Raji (cell line): ENCODE measurements around the gene EDIL3.

Experiments used
- POLR2A ChIP-seq: IDR thresholded peaks from 2 replicates; pipeline ENCODE4 v1.6.1; 2011; ENCODE audit warnings: low read depth, low read length, control low read depth; ENCODE audit not compliant: insufficient read depth

EDIL3 gene

DNA sequence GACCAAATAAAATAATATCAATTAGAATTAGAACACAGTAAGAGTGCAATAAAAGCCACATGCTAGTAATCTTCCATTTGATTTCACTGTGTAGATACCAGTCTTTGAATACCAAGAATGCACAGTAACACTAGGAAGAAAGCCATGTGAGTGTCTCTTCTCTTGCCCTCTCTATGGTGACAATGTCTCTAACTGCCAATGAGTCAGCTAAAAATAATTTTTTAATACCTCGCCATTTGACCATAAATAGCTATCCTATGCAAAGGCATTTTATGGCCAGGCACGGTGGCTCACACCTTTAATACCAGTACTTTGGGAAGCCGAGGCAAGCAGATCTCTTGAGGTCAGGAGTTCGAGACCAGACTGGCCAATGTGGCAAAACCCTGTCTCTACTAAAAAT, 30.6 kb downstream of the EDIL3 start:
- no peak for TF ChIP-seq POLR2A

- no peak for TF ChIP-seq POLR2A
Measured at GRCh38 chr5:84344788-84345187, 39.9 kb downstream of the EDIL3 start.

GRCh38 chr5:84343171-84343570, 41.5 kb downstream of the EDIL3 start:
- TF ChIP-seq POLR2A, result no peak

- TF ChIP-seq POLR2A, result no peak
Measured at GRCh38 chr5:84332106-84332505, 52.6 kb downstream of the EDIL3 start.

GRCh38 chr5:84327591-84327990, 57.1 kb downstream of the EDIL3 start:
- no peak for TF ChIP-seq POLR2A

DNA sequence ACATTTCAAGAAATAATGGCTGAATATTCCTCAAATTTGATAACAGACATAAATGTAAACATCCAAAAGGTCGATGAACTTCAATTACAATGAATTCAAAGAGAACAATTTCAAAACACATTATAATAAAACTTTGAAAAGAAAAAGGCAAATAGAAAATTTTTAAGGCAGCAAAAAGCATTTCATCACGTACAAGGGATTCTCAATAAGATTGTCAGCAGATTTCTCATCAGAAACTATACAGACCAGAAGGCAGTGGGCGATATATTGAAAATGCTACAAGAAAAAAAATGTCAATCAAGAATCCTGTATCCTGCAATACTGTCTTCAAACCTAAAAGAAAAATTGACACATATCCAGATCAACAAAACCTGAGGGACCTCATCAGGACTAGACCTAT, 62.0 kb downstream of the EDIL3 start:
- no peak for TF ChIP-seq POLR2A

- no peak for TF ChIP-seq POLR2A
Measured at GRCh38 chr5:84306601-84307000, 78.1 kb downstream of the EDIL3 start.

- no peak for TF ChIP-seq POLR2A
Measured at GRCh38 chr5:84304599-84304998, 80.1 kb downstream of the EDIL3 start.

DNA sequence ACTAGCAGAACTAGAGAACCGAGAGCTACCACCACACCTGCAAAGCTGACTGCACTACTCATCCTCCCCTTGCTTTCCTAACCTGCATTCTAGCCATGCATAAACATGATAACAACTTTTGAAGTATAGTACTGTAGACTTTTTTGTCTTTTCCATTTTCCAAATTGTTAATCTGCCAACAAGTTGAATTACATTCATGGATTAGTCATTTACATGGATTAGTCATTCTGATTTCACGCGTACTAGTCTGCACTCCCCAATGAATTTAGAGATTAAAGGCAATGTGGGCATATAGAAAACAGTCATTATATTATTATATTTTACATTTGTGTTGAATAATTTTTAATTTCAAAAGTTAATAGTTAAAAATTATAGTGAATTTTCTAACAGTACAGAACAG, 81.4 kb downstream of the EDIL3 start:
- no peak for TF ChIP-seq POLR2A

- no peak for TF ChIP-seq POLR2A
Measured at GRCh38 chr5:84301535-84301934, 83.1 kb downstream of the EDIL3 start.

DNA sequence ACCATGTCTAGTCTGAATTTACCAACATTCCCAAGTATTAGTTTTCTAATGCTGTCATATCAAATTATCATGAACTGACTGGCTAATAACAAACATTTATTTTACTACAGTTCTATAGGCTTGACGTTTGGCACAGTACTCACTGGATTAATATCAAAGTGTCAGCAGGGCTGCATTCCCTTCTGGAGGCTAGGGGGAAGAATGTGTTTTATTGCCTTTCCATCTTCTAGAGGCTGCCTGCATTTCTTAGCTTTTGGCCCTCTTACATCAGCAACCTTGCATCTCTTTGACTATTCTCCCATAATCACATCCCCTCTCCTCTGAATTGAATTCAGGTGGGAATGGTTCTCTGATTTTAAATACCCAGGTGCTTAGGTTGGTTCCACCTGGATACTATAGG, 84.7 kb downstream of the EDIL3 start:
- TF ChIP-seq POLR2A, result no peak

- TF ChIP-seq POLR2A, result no peak
Measured at GRCh38 chr5:84298628-84299027, 86.1 kb downstream of the EDIL3 start.

- no peak for TF ChIP-seq POLR2A
Measured at GRCh38 chr5:84292788-84293653, 91.7 kb downstream of the EDIL3 start.

GRCh38 chr5:84292000-84292642, 92.6 kb downstream of the EDIL3 start:
- no peak for TF ChIP-seq POLR2A

DNA sequence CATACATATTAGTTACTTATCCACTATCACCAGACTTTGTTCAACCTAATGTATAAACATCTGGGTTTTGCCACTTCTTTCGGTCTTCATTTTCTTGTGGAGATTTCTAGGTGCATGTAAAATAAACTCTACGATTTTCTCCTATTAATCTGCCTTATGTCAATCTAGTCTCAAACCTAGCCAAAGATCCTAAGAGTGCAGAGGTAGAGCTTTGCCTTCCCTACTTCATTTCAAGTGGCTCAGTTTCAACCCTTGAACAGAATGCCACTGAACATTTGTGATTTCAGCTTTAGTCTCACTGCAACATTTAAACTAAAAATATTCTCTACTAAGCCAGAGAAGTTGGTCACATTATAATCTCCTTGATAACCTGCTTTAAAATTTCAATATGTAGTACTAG, 94.0 kb downstream of the EDIL3 start:
- TF ChIP-seq POLR2A, result no peak

- no peak for TF ChIP-seq POLR2A
Measured at GRCh38 chr5:84290161-84290560, 94.5 kb downstream of the EDIL3 start.
